ENCODE data around the gene CLMN. TPM values are rescaled to one million over a fixed set of nuclear protein-coding genes. Genes with fewer than 3 reads are reported as not detected.

CLMN gene
- total RNA-seq, 2 experiments from 2014 or later, result 0.29 to 0.40 TPM

- POLR2A ChIA-PET, result no interaction called here
- CTCF ChIA-PET, result no interaction called here
These were observed 90.0 kb downstream of the CLMN start for GRCh38 chr14:95229749-95230148.

DNA sequence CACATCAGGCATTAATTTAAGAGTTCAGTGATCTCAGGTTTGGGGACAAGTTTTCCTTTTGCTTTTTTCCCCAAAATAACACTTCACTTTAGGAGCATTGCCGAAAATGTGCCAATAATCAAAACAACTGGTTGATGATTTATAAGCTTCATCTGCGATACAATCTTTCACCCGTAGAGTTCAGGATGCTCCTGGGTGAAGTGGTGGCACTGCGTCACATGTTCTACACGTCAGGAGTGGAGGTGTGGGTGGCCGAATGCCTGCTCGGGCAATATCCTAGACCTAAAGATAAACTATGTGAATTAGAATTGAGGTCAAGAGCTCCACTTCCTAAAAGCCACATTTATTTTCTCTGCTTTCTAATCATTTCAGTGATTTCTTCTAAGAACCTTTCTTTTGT is 91.5 kb downstream of the CLMN start:
- POLR2A ChIA-PET, result interaction anchor here (0.5 kb wide), 1 partner anchor 27 kb away, joined by 4 read pairs; no protein-coding TSS in a partner anchor
- CTCF ChIA-PET, result no interaction called here

- ChIA-PET CTCF (no interaction called here), POLR2A (no interaction called here)
These were observed 92.3 kb downstream of the CLMN start for GRCh38 chr14:95227279-95227860.

DNA sequence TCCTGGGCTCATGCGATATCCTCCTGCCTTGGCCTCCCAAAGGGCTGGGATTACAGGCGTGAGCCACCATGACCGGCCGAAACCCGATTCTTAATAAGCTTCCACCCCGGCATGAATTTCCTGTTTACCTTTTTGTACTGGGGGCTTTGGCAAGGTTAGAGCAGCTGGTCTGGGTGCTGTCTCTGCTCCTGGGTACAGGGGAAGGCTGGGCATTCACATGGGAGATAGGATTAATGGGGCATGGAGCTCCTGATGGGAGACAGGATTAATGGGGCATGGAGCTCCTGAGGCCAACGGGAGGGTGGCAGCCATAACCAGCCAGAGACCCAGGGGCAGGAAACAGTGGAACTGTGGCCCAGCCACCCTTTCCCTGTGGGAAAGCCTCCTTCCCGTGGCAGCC is 92.9 kb downstream of the CLMN start:
- CTCF ChIA-PET, result no interaction called here
- POLR2A ChIA-PET, result no interaction called here

GRCh38 chr14:95225251-95225887 is 94.3 kb downstream of the CLMN start:
- POLR2A ChIA-PET, result no interaction called here

GRCh38 chr14:95222870-95223398 is 96.8 kb downstream of the CLMN start:
- CTCF ChIA-PET, result no interaction called here
- POLR2A ChIA-PET, result no interaction called here

More at GRCh38 chr14:95225251-95225887, 94.3 kb downstream of the CLMN start:
- CTCF ChIA-PET, result interaction anchor here (1.3 kb wide), 1 partner anchor 9 kb away, joined by 3 read pairs; no protein-coding TSS in a partner anchor

DNA sequence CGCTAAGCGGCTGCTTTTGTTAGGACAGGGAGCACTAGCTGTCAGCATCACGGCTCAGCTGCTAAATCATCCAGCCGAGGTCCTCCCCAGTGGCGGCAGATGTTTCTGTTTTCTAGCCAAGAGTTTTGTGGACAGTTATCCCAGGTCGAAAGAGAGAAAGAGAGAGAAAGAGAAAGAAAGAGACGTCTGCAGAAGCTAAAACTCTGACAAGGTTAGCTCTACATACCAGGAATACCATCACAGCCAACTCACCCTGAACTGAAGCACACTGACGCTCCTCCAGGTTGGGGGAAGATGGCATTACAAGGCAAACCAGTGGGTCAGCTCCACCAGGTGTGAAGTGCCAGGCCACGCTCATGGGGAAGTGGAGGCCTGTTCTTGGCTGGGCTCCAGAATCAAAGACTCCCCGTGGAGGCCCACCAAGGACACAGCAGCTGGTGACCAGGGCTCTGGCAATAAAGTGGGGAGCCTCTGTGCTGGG is 97.5 kb downstream of the CLMN start:
- POLR2A ChIA-PET, result no interaction called here

GRCh38 chr14:95221531-95221930 is 98.2 kb downstream of the CLMN start:
- POLR2A ChIA-PET, result no interaction called here
- CTCF ChIA-PET, result no interaction called here

More for the DNA sequence above, 97.5 kb downstream of the CLMN start:
- CTCF ChIA-PET, result no interaction called here

DNA sequence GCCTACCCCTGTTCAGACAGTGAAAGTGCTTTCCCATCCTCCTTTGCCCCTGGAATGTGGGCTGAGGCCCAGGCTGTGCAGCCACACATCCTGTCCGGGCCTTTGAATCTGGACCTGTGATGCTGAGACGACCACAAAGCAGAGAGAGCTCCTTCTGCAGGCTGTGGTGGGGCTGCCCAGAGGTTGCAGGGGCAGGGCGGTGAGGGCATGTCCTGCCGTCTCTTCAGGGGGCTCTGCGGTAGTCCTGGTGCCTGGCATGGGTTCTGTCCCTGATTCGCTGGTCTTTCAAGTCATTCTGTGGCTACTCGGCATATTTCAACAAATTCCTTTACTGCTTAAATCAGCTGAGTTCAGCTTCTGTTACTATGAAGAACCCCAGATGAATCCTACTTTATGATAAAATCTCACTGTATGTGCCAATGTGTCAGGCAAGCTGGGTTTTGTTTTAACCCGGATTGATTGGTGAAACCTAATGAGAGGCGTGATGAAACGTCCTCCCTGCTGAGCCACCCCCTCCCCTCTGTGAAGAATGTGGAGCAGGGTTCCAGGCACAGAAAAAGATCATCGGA is 99.0 kb downstream of the CLMN start:
- POLR2A ChIA-PET, result no interaction called here
- CTCF ChIA-PET, result no interaction called here

GRCh38 chr14:95218472-95219193 is 101.1 kb downstream of the CLMN start:
- ChIA-PET POLR2A (no interaction called here), CTCF (no interaction called here)

GRCh38 chr14:95218006-95218405 is 101.7 kb downstream of the CLMN start:
- CTCF ChIA-PET, result interaction anchor here (0.5 kb wide), 1 partner anchor 29 kb away, joined by 3 read pairs; no protein-coding TSS in a partner anchor

GRCh38 chr14:95217391-95217900 is 102.3 kb downstream of the CLMN start:
- ChIA-PET POLR2A (no interaction called here), CTCF (interaction anchor here (0.5 kb wide), 1 partner anchor 28 kb away, joined by 3 read pairs; no protein-coding TSS in a partner anchor)

More at GRCh38 chr14:95218006-95218405, 101.7 kb downstream of the CLMN start:
- POLR2A ChIA-PET, result no interaction called here

GRCh38 chr14:95216008-95216407 is 103.7 kb downstream of the CLMN start:
- ChIA-PET POLR2A (no interaction called here), CTCF (no interaction called here)

- POLR2A ChIA-PET, result no interaction called here
- CTCF ChIA-PET, result no interaction called here
These were observed 104.5 kb downstream of the CLMN start for GRCh38 chr14:95215094-95215725.

GRCh38 chr14:95213774-95214173 is 105.9 kb downstream of the CLMN start:
- POLR2A ChIA-PET, result no interaction called here
- CTCF ChIA-PET, result no interaction called here

GRCh38 chr14:95211721-95212504 is 107.8 kb downstream of the CLMN start:
- POLR2A ChIA-PET, result no interaction called here
- CTCF ChIA-PET, result no interaction called here

- ChIA-PET POLR2A (no interaction called here), CTCF (interaction anchor here (0.6 kb wide), 1 partner anchor 31 kb away, joined by 4 read pairs; no protein-coding TSS in a partner anchor)
These were observed 109.0 kb downstream of the CLMN start for GRCh38 chr14:95210699-95211098.

DNA sequence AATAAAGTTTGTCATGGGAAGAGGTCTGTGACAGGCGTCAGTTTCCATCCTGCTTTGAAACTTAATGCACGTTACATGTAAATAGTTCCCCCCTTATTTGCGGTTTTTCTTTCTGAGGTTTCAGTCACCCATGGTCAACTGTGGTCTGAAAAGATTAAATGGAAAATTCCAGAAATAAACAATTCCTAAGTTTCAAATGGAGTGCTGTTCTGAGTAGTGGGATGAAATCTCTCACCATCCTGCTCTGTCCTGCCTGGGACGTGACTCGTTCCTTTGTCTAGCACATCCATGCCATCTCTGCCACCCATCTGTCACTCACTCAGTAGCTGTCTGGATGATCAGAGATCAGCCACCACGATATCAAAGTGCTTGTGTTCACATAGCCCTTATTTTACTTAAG is 111.1 kb downstream of the CLMN start:
- ChIA-PET POLR2A (no interaction called here), CTCF (no interaction called here)

All from activated CD8-positive, alpha-beta memory T cell treated with anti-CD3 and anti-CD28 coated beads for 36 hours (primary cell).